Measurements from ENCODE around the gene FYB2. TPM values are rescaled to one million over a fixed set of nuclear protein-coding genes. Genes with fewer than 3 reads are reported as not detected.

The FYB2 gene
- total and polyA plus RNA-seq, 10 donors = not detected

DNA sequence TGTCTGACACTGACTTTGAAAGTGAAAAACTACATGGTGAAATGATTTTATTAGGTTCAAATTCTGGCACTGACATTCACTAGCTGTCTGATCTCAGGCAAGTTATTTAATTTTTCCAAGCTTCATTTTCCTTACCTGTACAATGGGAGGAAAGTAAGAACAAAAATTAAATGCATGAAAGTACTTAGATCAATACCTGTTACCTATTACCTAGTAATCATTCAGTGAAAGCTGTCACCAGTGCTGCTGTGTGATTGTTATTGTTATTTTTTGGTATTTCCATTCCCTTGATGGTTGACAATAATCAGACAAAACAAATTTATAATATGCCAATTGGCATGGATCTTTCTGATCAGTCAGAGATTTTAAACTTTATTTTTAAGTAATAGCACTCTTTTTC is 37.0 kb upstream of the FYB2 start:
- Histone ChIP-seq H3K4me3 (no peak overlapping the region), H3K9me3 (no peaks in the 10 kb centered on the region), H3K27me3 (replicated peaks in 1 of 7) (peaks cover 0 to 10% (median 0%) of the 10 kb centered on the region in 7 donors), H3K4me1 (no peaks in the 10 kb centered on the region), H3K36me3 (no peaks in the 10 kb centered on the region), H3K27ac (no peak overlapping the region)
- intact Hi-C loops (cut with DNase I; ENCODE audit: low total_unique reads) = no loop called here
- TF ChIP-seq POLR2AphosphoS5 (IDR thresholded peaks at IDR 0.05) = no peak
- TF ChIP-seq, protein P1, sequence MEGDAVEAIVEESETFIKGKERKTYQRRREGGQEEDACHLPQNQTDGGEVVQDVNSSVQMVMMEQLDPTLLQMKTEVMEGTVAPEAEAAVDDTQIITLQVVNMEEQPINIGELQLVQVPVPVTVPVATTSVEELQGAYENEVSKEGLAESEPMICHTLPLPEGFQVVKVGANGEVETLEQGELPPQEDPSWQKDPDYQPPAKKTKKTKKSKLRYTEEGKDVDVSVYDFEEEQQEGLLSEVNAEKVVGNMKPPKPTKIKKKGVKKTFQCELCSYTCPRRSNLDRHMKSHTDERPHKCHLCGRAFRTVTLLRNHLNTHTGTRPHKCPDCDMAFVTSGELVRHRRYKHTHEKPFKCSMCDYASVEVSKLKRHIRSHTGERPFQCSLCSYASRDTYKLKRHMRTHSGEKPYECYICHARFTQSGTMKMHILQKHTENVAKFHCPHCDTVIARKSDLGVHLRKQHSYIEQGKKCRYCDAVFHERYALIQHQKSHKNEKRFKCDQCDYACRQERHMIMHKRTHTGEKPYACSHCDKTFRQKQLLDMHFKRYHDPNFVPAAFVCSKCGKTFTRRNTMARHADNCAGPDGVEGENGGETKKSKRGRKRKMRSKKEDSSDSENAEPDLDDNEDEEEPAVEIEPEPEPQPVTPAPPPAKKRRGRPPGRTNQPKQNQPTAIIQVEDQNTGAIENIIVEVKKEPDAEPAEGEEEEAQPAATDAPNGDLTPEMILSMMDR (IDR thresholded peaks at IDR 0.05 in 8 of 11, conservative IDR thresholded peaks at IDR 0.05 in 3 of 11) = no peak
- TF ChIP-seq POLR2A (IDR thresholded peaks at IDR 0.05) = no peak
- no peak for DNase-seq

DNA sequence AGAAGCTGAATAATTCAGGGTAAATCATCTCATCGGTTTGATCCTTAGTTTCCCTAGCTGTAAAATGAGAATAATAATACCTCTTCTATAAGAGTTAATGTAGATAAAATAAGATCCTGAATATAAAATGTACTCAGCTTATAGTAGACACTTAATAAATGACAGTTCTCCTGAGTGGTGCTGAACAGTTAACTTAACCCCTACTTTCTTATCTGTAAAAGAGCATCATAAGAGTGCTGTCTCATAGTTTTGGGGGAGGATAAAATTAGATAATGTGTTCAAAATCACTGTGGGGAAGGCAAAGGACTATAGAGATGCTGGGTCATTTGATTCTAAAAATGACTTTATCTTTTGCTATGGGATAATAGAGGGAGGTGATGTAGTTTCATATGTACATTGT is 36.0 kb upstream of the FYB2 start:
- H3K27me3 ChIP-seq (replicated peaks in 1 of 7) = peaks cover 0 to 10% (median 0%) of the 10 kb centered on the region in 7 donors
- H3K36me3 ChIP-seq = no peaks in the 10 kb centered on the region
- no peak overlapping the region for H3K4me3 ChIP-seq
- 71 to 93% (median 87%) methylated on average over 1 of the region's 1 CpG for WGBS, 5 donors
- intact Hi-C loops (cut with DNase I; ENCODE audit: low total_unique reads) = no loop called here
- TF ChIP-seq POLR2A (IDR thresholded peaks at IDR 0.05) (no peak), POLR2AphosphoS5 (IDR thresholded peaks at IDR 0.05) (no peak)
- TF ChIP-seq, protein P1 (IDR thresholded peaks at IDR 0.05 in 8 of 11, conservative IDR thresholded peaks at IDR 0.05 in 3 of 11) = no peak
- DNase-seq = no peak
- H3K4me1 ChIP-seq = no peaks in the 10 kb centered on the region
- H3K9me3 ChIP-seq = no peaks in the 10 kb centered on the region
- no peak overlapping the region for H3K27ac ChIP-seq

DNA sequence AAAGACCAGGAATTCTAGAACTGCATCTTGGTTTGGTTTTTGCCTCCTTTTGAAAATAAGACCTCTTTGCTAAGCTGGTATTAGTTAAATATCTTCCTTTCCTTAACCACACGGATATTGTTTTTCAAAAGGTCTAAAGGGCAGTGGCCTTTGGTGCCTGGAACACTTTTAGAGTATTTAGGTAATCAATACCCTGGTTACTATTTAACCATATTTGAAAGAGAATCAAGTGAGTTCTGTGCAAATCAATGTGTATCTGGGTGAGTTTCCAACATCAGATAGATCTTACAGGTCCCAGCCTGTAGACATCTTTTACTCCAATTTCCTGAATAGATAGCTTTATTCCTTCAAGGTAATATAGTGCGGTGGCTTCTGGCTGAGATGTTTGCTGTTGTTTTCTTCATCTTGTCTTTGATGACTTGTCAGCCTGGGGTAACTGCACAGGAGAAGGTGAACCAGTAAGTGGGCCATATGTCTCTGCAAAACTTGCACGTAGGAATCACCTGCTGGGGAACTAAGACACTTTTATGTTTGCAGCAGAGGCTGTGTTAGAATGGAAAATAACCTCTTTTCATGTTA is 35.4 kb upstream of the FYB2 start, which contains the start of gene C8A:
Gene C8A (plus strand): TSS at position 277 of the 579 bp plus-strand sequence. CDS start 105 bp downstream, at position 382.
- H3K36me3 ChIP-seq = no peaks in the 10 kb centered on the region
- 71 to 83% (median 81%) methylated on average over 3 of the region's 3 CpGs for WGBS, 5 donors
- TF ChIP-seq POLR2A (IDR thresholded peaks at IDR 0.05) = no peak
- TF ChIP-seq, protein P1 (IDR thresholded peaks at IDR 0.05 in 8 of 11, conservative IDR thresholded peaks at IDR 0.05 in 3 of 11) = no peak
- TF ChIP-seq POLR2AphosphoS5 (IDR thresholded peaks at IDR 0.05) = no peak
- no peak for DNase-seq
- H3K4me3 ChIP-seq = no peak within 1 kb of the TSS
- no peaks in the 10 kb centered on the region for H3K4me1 ChIP-seq
- H3K27me3 ChIP-seq (replicated peaks in 1 of 7) = peaks cover 0 to 10% (median 0%) of the 10 kb centered on the region in 7 donors
- no peak within 1 kb of the TSS for H3K27ac ChIP-seq
- intact Hi-C loops (cut with DNase I; ENCODE audit: low total_unique reads) = no loop called here
- no peaks in the 10 kb centered on the region for H3K9me3 ChIP-seq

DNA sequence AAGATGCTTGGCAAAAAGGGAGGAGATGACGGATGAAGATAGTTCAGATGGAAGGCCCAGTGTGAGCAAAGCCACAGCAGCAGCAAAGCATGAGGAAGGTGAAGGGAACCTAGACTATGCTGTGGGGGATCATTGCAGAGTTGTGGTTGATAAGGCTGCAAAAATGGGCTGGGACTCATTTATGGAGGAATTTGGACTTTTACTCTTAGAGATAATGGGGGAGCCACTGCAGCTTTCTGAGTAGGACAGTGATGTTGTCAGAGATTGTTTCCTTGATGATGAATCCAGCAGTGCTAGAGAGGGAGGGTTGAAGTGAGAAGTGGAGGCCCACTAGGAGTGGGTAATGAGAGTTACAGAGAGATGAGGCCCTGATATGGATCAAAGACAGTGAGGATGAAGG is 33.3 kb upstream of the FYB2 start:
- no peaks in the 10 kb centered on the region for H3K4me1 ChIP-seq
- no peak for TF ChIP-seq POLR2A (IDR thresholded peaks at IDR 0.05)
- 0 to 92% (median 40%) methylated on average over 1 of the region's 1 CpG for WGBS, 5 donors
- peaks cover 0 to 12% (median 0%) of the 10 kb centered on the region in 7 donors for H3K27me3 ChIP-seq (replicated peaks in 1 of 7)
- no peak overlapping the region for H3K4me3 ChIP-seq
- H3K9me3 ChIP-seq = no peaks in the 10 kb centered on the region
- intact Hi-C loops (cut with DNase I; ENCODE audit: low total_unique reads) = no loop called here
- DNase-seq = no peak
- no peak overlapping the region for H3K27ac ChIP-seq
- no peaks in the 10 kb centered on the region for H3K36me3 ChIP-seq

Measured in spleen (tissue), 11 donors.